Neutrophil (primary cell): ENCODE measurements around the gene DCDC1.

ENCODE experiments used
- H3K27ac ChIP-seq: fragments of 200-600 bp; sonication (generic); 2 replicates; pipeline ENCODE4 v1.5.1; 2016; ENCODE audit warnings: mild to moderate bottlenecking, moderate library complexity
- H3K27me3 ChIP-seq: fragments of 200-600 bp; sonication (generic); 2 replicates; pipeline ENCODE4 v1.6.0; 2016; ENCODE audit warnings: mild to moderate bottlenecking
- H3K36me3 ChIP-seq: fragments of 200-600 bp; sonication (generic); 2 replicates; pipeline ENCODE4 v1.5.1; 2017
- H3K4me1 ChIP-seq, 2 experiments: fragments of 200-600 bp in 1 of 2; sonication (generic) in 1 of 2; 1 replicate in 1 of 2; 2 replicates in 1 of 2; pipeline versions ENCODE4 v1.5.1 to v1.6.1; 2013 to 2016; ENCODE audit warnings: low read depth in 1 of 2, low read length in 1 of 2, mild to moderate bottlenecking in 1 of 2, moderate library complexity in 1 of 2; ENCODE audit not compliant: control insufficient read depth in 1 of 2, insufficient read depth in 1 of 2
- H3K4me3 ChIP-seq, 2 experiments: fragments of 200-600 bp in 1 of 2; sonication (generic) in 1 of 2; 1 replicate in 1 of 2; 2 replicates in 1 of 2; pipeline ENCODE4 v1.5.1; 2013 to 2016; ENCODE audit warnings: low read depth in 1 of 2, low read length in 1 of 2, mild to moderate bottlenecking in 1 of 2, moderate library complexity in 1 of 2
- H3K9me3 ChIP-seq: fragments of 200-600 bp; sonication (generic); 2 replicates; pipeline ENCODE4 v1.5.1; 2016
- CTCF ChIP-seq: fragments of 200-600 bp; sonication (generic); IDR thresholded peaks from 2 replicates; pipeline ENCODE4 v1.5.1; 2016; ENCODE audit warnings: antibody characterized with exemption

DCDC1 gene

DNA sequence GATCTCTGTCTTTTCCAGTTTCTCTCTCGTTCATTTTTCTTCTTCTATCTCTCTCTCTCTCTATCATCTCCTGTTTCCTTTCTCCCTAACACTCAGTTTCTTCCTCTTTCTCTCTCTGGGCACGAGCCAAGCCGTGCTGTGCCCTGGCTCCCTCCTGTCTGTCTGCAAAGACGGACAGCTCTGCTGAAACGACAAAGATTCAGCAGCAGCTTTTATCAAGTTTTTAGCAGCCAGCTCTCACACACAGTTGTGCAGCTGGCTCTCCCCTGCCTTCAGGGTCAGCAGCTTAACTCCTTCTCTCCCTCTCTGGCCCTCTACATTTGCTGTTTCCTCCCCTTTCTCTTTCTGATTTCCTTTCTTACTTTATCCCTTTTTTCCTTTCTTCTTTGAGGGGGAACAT is 431.4 kb downstream of the DCDC1 start:
- no peaks in the 10 kb centered on the region for H3K27me3 ChIP-seq

DNA sequence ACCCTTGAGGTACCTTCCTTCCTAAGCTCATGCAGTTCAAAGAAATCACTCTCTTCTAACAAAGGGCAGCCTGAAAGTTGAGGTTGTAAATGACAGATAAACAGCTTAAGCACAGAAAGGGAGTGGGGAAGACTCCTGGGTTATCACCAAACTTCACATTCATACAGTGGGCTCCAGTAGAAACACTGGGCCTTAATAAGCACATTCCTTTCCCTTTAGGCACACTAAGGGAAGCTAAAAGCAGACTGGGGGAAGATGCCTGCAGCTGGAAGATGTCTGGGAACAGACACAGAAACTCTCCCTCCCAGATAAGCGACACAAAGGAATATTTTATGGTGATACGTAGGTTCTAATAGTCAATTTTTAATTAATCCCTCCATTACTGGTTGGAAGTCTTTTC is 433.0 kb downstream of the DCDC1 start:
- Histone ChIP-seq H3K9me3 (no peaks in the 10 kb centered on the region), H3K36me3 (no peaks in the 10 kb centered on the region), H3K4me1 (no peaks in the 10 kb centered on the region), H3K27ac (no peak overlapping the region), H3K4me3 (no peak overlapping the region), H3K27me3 (no peaks in the 10 kb centered on the region)
- no peak for TF ChIP-seq CTCF

More for the DNA sequence above, 431.4 kb downstream of the DCDC1 start:
- H3K9me3 ChIP-seq = no peaks in the 10 kb centered on the region
- H3K4me3 ChIP-seq = no peak overlapping the region
- no peaks in the 10 kb centered on the region for H3K36me3 ChIP-seq
- no peaks in the 10 kb centered on the region for H3K4me1 ChIP-seq
- H3K27ac ChIP-seq = no peak overlapping the region
- TF ChIP-seq CTCF = no peak

DNA sequence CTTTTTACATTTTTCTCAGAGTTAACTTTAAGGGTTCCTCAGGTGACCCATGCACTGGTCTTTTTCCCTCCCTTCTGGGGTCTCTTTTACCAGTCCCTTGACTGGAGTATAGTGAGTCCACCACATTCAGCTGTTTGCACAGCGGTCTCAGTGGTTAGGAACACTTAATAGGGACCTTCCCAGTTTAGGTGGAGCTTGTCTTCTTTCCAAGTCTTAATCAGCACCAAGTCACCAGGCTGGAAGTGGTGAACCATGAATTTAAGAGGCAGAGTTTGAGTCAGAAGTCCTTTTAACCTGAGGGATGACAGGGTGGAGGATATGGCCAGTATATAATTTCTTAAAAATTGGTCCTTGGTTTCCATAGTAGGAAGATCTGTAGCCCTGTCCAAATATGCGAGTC is 433.7 kb downstream of the DCDC1 start:
- TF ChIP-seq CTCF = no peak
- H3K27me3 ChIP-seq = no peaks in the 10 kb centered on the region
- no peaks in the 10 kb centered on the region for H3K9me3 ChIP-seq
- H3K27ac ChIP-seq = no peak overlapping the region
- no peaks in the 10 kb centered on the region for H3K4me1 ChIP-seq
- H3K36me3 ChIP-seq = no peaks in the 10 kb centered on the region
- no peak overlapping the region for H3K4me3 ChIP-seq

GRCh38 chr11:30926130-30926529 is 443.4 kb downstream of the DCDC1 start:
- Histone ChIP-seq H3K27ac (no peak overlapping the region), H3K9me3 (no peaks in the 10 kb centered on the region), H3K36me3 (no peaks in the 10 kb centered on the region), H3K27me3 (no peaks in the 10 kb centered on the region), H3K4me1 (no peaks in the 10 kb centered on the region), H3K4me3 (no peak overlapping the region)
- no peak for TF ChIP-seq CTCF

- TF ChIP-seq CTCF = no peak
- Histone ChIP-seq H3K36me3 (no peaks in the 10 kb centered on the region), H3K4me3 (no peak overlapping the region), H3K27me3 (no peaks in the 10 kb centered on the region), H3K27ac (no peak overlapping the region), H3K4me1 (no peaks in the 10 kb centered on the region), H3K9me3 (no peaks in the 10 kb centered on the region)
Measured at GRCh38 chr11:30921811-30922210, 447.7 kb downstream of the DCDC1 start.
